Activated CD4-positive, alpha-beta T cell treated with anti-CD3 and anti-CD28 coated beads, Interleukin-2, amount 50 U/mL, for 4 hours (primary cell): Measurements from ENCODE around the gene RHBDF2.
"Not testable (repeated sequence)": the region's sequence is repeated elsewhere in the genome, so short reads cannot be mapped to it uniquely, and the experiment has no call there.

Experiments used
- DNase-seq, 2 experiments: peaks; one replicate each; pipeline ENCODE4 v3.0.0-alpha.2; 2020

The RHBDF2 gene

DNA sequence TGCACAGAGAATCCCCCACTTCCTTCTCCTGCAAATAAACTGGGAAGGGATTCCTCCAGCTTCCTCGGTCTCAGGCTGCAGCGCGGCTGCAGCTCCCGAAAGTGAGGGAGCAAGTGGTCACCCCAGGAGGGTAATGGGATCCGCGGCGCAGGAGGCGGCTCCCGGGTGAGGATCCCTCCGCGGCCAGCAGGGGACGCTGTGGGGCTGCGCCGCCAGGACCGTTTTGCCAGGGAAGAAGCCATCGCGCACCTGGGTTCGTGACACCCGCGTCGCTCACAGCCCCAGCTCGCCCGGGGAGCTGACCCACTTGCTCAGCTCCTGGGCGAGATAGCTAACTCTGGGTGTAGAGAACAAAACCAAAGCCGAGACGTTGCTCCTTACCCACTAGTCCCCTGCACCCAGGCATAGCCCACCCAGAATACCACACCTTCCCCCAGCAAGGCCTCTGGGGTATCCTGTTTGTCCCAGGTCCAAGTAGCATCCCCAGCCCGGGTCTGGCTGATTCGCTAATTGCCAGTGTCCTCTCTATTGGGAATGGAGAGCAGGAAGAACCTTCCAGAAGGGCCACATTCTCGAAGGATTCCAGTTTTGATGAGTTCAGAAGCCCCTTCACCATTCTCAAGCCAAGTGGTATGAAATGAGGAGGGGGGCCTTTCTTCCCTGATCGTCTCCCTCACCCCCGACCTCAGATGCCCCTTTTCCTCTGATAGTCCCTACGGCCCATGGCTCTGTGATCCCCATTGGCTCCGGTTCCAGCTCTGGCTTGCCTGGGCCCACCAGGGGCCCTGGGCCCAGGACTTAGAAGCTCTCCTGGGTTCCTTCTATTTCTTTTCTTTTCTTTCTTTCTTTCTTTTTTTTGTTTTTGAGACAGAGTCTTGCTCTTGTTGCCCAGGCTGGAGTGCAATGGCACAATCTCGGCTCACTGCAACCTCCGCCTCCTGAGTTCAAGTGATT lies 22.1 kb upstream of the RHBDF2 start:
- peak; percentile 71 to 73 for DNase-seq

GRCh38 chr17:76521683-76522082 lies 20.5 kb upstream of the RHBDF2 start:
- DNase-seq, result not testable (repeated sequence)

GRCh38 chr17:76521262-76521661 lies 20.0 kb upstream of the RHBDF2 start:
- DNase-seq, result no peak

DNA sequence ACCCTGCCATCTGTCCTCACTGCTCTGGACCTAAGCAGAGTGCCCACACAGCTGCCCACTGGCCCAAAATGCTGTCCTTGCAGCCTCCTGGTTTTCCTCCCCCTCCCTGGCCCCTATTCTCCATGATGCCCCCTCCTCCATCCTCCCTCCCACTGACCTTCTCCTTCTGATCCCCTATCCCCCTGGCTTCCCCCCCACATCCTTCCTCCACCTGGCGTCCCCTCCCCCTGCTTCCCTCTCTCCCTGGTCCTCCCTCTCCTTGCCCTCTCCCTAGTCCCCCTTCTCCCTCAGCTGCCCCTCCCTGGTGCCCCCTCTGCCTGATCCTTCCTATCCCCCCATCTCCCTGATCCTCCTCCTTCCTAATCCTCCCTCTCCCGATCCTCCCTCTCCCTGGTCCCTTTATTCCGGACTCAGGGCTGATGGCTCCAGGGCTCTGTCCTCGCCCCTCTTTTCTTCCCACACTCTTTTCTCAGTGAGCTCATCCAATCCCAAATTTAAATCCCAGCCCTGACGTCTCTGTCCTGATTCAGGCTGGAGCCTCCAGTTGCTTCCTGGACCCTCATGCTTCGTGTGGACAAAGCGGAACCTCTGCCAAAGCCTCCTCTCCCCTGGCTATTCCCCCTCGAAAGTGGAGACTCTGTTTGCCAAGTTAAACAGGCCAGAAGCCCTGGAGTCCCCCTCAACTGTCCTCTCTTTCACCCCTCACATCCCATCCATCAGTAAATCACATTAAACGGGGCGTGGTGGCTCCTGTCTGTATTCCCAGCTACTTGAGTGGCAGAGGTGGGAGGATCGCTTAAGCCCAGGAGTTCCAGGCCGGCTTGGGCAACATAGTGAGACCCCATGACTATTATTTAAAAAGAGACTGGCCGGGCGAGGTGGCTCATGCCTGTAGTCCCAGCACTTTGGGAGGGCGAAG lies 18.1 kb upstream of the RHBDF2 start:
- no peak for DNase-seq

GRCh38 chr17:76517638-76518038 lies 16.4 kb upstream of the RHBDF2 start:
- DNase-seq, result no peak

DNA sequence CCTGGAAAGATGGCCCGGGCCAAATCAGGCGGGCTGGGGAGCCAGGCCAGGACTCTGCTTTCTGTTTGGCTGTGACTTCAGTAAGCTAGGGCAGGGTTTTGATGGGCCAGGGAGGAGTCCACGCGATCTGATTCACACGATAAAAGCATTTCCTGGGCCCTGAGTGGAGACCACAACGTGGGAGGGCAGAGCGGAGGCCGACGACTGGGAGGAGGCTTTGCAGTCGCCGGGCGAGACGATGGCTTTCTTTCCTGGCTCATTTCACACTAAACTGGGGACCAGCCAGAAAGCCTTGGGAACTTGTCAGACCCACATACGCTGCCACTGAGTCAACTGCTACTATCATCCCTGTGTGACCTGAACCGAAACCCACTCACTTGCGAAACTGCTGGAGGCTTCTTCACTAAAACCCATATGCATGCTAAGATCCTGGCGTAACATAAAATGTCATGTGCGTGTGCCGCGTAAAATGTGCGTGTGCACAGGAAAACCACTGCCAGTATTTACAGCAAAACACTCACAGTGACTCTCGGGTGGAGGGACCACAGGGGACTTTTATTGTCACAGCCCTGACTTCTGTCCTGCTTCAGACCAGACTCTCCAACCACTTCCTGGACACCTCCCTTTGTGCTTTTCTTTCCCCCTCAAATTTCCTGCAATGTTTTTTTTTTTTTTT lies 14.2 kb upstream of the RHBDF2 start:
- peak; percentile 65 to 70 for DNase-seq

GRCh38 chr17:76514355-76514754 lies 13.1 kb upstream of the RHBDF2 start:
- not testable (repeated sequence) for DNase-seq

GRCh38 chr17:76513306-76513692 lies 12.1 kb upstream of the RHBDF2 start:
- no peak for DNase-seq

GRCh38 chr17:76512366-76513305 lies 11.4 kb upstream of the RHBDF2 start:
- DNase-seq, result no peak

DNA sequence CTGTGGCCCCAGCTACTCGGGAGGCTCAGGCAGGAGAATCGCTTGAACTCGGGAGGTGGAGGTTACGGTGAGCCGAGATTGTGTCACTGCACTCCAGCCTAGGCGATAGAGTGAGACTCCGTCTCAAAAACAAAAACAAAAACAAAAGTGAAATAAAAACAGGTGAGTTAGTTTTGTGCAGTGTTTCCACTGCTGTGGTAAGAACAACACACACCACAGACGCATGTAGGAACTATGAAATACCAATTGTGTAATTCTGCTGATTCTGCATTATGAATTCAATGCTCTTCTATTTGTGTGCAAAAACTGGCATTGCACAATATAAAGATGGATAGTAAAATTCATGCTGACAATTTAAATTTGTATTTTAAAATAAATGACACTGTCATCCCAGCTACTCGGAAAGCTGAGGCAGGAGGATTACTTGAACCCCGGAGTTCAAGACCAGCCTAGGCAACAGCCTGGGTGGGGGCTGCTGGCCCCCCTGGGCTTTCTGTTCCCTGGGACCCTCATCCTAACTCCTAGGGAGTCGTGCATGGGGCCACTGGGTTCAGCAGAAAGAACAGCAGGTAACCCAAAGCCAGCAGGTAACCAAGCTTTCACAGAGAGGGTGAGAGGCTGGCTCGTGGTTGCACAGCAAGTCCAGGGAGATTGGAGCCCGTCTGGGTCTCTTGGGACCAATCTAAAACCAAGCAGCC lies 10.6 kb upstream of the RHBDF2 start:
- DNase-seq, result no peak

- no peak for DNase-seq
Measured at GRCh38 chr17:76510831-76511244, 9.6 kb upstream of the RHBDF2 start.

DNA sequence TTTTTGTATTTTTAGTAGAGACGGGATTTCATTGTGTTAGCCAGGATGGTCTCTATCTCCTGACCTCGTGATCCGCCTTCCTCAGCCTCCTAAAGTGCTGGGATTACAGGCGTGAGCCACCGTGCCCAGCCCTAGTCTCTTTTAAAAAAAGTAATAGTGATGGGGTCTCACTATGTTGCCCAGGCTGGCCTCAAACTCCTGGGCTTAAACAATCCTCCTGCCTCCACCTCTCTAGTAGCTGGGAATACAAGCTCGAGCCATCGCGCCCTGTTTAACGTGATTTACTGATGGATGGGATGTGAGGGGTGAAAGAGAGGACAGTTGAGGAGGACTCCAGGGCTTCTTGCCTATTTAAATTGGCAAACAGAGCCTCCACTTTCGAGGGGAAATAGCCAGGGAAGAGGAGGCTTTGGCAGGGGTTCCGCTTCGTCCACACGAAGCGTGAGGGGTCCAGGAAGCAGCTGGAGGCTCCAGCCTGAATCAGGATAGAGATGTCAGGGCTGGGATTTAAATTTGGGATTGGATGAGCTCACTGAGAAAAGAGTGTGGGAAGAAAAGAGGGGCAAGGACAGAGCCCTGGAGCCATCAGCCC lies 7.3 kb upstream of the RHBDF2 start:
- DNase-seq, result not testable (repeated sequence)

DNA sequence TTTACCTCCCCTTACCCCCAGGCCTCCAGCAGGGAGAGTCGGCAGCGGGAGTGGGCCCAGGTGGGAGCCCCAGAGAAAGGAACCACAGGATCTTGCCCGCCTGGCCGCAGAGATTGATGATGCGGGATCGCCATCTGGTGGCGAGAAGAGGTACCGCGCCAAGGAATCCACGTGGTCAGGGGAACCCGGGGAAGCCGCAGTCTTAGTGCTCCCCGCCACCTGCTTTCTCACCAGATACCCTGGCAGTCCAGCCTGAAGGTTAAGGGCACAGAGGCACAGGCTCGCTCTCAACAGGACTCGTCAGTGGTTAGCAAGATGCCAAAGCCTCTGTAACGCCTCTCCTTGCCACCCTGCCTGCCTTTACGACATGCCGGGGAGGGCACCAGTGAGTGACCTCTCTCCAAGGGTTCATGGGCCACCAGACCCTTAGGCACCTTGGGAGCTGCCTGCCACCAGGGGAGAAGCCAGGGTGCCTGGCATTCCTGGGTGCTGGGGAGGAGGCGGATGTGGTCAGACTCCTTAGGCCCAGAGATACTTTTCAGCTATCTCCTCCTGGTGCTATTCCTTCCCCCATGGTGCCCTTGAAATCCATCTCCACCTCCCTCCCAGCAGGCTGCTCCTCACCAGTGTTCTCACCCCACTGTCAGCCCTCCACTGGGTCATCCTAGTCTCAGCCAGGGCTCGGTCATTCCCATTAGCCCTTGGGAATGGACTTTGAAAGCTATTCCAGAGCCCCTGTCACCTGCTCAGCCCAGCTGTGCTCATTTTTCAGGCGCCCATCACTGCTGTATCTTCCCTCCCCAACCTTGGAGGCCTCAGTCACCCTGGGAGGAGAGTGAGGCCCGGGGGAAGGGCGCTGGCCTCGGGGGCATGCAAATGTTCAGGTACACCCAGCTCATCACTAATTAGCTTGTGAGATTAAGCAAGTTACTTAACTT lies 5.5 kb upstream of the RHBDF2 start:
- peak; percentile 83 to 87 for DNase-seq

GRCh38 chr17:76504117-76504516 lies 2.9 kb upstream of the RHBDF2 start:
- no peak for DNase-seq

DNA sequence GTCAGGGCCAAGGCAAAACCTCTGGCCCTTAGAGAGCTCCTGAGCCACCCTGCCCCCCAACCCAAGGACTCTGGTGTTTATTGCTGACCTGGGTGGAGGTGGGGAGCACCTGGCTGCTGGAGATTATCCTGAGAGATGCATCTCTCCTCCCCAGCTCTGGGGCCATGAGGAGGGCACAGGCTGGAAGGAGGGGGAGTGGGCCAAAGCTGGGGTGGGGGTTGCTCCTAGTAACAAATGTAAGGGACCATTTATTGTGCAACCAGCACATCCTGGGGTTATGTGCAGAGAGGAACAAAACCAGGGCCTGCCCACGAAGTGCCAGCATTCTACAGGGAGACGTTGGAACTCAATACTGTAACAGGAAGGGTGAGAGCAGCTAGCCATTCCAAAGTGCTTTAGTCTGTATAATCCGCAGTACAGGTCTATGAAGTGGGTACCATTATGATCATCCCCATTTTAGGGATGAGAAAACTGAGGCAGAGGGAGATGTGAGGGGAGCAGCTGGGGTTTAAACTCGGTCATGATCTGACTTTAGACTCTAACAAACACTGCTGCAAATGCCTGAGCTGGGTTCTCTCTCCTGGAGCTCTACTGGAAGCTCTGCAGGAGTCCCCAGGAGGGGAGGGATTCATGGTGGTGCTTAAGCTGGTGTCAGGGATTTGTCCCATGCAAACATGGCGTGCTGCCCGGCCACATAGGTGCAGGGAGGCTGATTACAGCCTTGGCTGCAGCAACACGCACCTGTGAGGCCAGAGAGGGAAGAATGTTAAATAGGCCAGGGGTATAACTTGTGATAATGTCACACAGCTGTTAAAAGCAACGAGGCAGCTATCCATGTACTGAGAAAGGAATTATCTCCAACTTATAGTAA lies 1.4 kb upstream of the RHBDF2 start:
- no peak for DNase-seq

DNA sequence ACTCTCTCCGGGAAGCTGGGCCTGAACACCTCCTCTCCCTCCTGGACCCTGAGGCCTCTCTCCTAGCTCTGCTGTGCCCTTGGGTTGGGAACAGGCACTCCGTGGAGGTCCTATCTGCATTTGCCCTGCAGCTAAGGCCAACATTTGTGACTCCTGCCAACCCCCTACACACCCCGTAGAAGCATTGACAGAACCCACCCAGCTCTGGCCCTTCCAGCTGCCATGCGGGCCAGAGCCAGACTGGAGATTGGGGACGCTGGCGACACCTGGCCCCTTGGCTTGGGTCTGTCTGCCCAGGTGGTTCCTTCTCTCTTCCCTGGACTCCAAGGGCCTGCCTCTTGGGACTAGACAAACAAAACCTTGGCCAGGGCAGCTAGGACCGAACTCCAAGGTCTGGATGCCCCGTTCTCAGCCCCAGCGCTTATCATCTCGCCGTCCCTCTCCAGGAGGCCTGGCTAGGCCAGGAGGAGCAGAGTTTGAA lies 644 bp upstream of the RHBDF2 start:
- no peak for DNase-seq

DNA sequence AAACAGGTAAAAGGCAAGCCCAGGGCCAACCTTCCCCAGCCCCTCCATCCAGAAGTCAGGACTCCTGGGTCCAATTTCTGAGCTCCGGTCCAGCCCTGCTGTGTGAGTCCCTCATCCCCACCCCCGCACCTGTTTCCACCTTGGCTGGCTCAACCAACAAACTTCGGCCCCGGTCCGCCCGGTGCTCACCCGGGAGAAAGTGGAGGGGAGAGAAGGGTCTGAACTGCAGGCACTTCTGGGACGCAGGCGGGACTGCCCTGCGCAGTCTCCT lies 541 bp downstream of the RHBDF2 start:
- no peak for DNase-seq

DNA sequence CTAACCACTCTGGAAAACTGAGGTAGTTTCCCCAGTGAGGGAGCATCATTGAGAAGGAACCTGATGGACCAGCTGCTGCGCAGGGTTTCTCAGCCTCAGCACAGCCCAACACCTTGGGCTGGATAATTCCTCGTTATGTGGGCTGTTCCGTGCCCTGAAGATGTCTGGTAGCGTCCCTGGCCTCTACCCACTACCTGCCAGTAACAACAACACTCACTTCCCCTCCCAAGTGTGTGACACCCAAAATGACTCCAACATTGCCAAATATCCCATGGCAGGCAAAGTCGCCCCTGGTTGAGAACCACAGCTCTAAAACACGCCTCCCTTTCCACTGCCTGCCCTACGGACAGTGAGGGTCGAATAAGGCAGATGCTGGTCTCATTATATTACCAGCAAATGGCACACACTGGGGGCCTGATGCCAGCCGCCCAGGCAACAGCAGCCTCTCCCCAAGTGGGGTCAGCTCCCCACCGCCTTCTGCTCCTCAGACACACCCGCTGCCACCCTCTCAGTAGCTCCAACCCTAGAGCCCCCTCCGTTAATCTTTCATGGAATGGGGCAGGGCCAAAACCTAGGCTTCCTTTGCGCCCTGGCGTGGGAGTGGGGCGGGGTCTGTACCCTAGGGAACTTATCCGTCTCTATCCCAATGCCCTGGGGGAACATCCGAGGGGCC lies 1.0 kb downstream of the RHBDF2 start:
- DNase-seq, result no peak
